Thoracic aorta (tissue), 2 donors: Measurements from ENCODE around the gene MRPL41. TPM values are rescaled to one million over a fixed set of nuclear protein-coding genes. Genes with fewer than 3 reads are reported as not detected.
"Not testable (repeated sequence)": the region's sequence is repeated elsewhere in the genome, so short reads cannot be mapped to it uniquely, and the experiment has no call there.

Source experiments
- ATAC-seq: fragments of 150-250 bp; one replicate; pipeline ENCODE4 v1.8.0; 2017; ENCODE audit warnings: low read depth; ENCODE audit not compliant: insufficient number of reproducible peaks, low FRiP score
- DNase-seq: peaks from one replicate; pipeline ENCODE4 v3.0.0-alpha.2; 2020; ENCODE audit warnings: low spot score
- H3K27ac ChIP-seq, 2 donors: fragments of 200-600 bp; sonication (generic); 1 replicate in 1 of 2; 2 replicates in 1 of 2; pipeline ENCODE4 v1.5.1; 2016; ENCODE audit warnings: mild to moderate bottlenecking in 2 of 2, moderate library complexity in 2 of 2
- H3K27me3 ChIP-seq: fragments of 200-600 bp; sonication (generic); replicated peaks from 2 replicates; pipeline ENCODE4 v1.6.0; 2016; ENCODE audit warnings: mild to moderate bottlenecking; ENCODE audit not compliant: insufficient read depth
- H3K36me3 ChIP-seq: fragments of 200-600 bp; sonication (generic); one replicate; pipeline ENCODE4 v1.5.1; 2016
- H3K4me1 ChIP-seq, 2 donors: fragments of 200-600 bp; sonication (generic); 1 replicate in 1 of 2; 2 replicates in 1 of 2; pipeline versions ENCODE4 v1.5.1 to v1.6.0; 2016; ENCODE audit warnings: low read depth in 2 of 2, mild to moderate bottlenecking in 1 of 2; ENCODE audit not compliant: control insufficient read depth in 1 of 2
- H3K4me3 ChIP-seq: fragments of 200-600 bp; sonication (generic); 2 replicates; pipeline ENCODE4 v1.5.1; 2016; ENCODE audit warnings: mild to moderate bottlenecking
- H3K9me3 ChIP-seq: fragments of 200-600 bp; sonication (generic); 2 replicates; pipeline ENCODE4 v1.5.1; 2016
- total RNA-seq, 2 donors: library from RNA; depleted of rRNA; stranded (reverse); fragments of >200 nt; gene quantifications; one replicate each; pipeline versions ENCODE4 v1.1.0 to v1.2.3, GENCODE V29; 2016
- TF ChIP-seq, protein P1 (sequence below): fragments of 200-600 bp; sonication (generic); IDR thresholded peaks from one replicate; pipeline ENCODE4 v1.5.1; 2019; ENCODE audit warnings: antibody characterized with exemption

Gene MRPL41
- total RNA-seq, 2 donors from 2014 or later, result 23.5 to 54.3 TPM

DNA sequence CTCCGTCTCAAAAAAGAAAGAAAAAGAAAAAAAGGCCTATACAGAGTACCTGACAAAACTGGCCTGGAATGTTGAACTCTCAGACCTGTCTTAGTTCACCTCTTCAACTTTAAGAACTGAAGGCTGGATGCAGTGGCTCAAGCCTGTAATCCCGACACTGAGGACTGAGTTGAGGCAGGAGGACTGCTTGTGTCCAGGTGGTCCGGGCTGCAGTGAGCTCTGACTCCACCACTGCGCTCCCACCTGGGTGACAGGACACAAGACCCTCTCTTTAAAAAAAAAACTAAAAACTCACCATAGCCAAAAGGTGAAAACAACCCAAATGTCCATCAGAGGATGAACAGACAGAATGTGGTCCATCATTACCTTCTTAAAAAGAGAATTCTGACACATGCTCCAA is 6.4 kb downstream of the MRPL41 start:
- H3K27me3 ChIP-seq, result no peaks in the 10 kb centered on the region
- TF ChIP-seq, protein P1, sequence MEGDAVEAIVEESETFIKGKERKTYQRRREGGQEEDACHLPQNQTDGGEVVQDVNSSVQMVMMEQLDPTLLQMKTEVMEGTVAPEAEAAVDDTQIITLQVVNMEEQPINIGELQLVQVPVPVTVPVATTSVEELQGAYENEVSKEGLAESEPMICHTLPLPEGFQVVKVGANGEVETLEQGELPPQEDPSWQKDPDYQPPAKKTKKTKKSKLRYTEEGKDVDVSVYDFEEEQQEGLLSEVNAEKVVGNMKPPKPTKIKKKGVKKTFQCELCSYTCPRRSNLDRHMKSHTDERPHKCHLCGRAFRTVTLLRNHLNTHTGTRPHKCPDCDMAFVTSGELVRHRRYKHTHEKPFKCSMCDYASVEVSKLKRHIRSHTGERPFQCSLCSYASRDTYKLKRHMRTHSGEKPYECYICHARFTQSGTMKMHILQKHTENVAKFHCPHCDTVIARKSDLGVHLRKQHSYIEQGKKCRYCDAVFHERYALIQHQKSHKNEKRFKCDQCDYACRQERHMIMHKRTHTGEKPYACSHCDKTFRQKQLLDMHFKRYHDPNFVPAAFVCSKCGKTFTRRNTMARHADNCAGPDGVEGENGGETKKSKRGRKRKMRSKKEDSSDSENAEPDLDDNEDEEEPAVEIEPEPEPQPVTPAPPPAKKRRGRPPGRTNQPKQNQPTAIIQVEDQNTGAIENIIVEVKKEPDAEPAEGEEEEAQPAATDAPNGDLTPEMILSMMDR, result no peak
- no peaks in the 10 kb centered on the region for H3K4me1 ChIP-seq
- H3K9me3 ChIP-seq, result no peaks in the 10 kb centered on the region
- H3K4me3 ChIP-seq, result no peak overlapping the region
- no peak overlapping the region for H3K27ac ChIP-seq
- ATAC-seq, result no peak
- DNase-seq, result no peak
- H3K36me3 ChIP-seq, result peaks cover 19% of the 10 kb centered on the region

DNA sequence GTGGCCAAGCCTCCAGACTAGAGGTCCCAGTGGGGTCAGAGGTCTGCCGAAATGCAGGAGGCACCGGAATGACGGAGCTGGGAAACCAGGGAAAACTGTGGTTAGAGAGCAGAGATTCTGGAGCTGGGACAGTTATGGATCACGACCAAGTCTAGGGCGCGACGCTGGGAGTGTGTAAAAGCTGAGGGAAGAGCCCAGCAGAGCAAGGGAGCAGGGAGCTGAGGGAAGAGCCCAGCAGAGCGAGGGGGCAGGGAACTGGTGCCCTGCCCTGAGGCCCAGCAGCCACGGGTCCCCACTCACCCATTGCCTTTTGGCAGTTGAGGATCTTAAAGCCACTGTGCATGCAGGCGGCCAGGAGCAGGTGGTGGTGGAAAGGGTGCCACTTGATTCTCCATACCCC is 12.5 kb downstream of the MRPL41 start:
- H3K36me3 ChIP-seq, result peaks cover 5% of the 10 kb centered on the region
- H3K4me1 ChIP-seq, result no peaks in the 10 kb centered on the region
- no peak overlapping the region for H3K27ac ChIP-seq
- DNase-seq (no peak), ATAC-seq (no peak)
- H3K4me3 ChIP-seq, result no peak overlapping the region
- H3K27me3 ChIP-seq, result no peaks in the 10 kb centered on the region
- H3K9me3 ChIP-seq, result no peaks in the 10 kb centered on the region
- TF ChIP-seq, protein P1, result no peak

DNA sequence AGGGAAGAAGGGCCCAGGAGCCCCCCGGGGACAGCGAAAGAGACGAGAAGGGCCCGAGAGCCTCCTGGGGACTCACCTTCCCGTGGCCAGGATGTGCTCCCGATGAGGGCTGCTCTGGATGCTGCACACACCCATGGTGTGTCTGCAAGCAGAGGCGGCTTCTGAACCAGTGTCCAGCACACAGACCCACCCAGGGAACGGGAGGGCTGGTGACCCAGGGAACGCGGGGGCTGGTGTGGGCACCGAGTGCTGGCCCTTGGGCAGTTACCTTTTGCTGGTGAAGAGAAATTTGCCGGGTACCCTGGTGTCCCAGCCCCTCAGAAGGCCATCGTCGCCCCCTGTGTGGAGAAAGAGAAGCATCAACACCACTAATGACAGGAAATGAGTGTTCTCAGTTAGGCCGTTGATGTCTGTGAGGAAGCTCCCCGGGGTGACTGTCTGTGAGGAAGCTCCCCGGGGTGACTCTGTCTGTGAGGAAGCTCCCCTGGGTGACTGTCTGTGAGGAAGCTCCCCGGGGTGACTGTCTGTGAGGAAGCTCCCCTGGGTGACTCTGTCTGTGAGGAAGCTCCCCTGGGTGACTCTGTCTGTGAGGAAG is 13.2 kb downstream of the MRPL41 start:
- DNase-seq, result no peak
- TF ChIP-seq, protein P1, result no peak
- Histone ChIP-seq H3K27me3 (no peaks in the 10 kb centered on the region), H3K36me3 (peaks cover 5% of the 10 kb centered on the region), H3K4me1 (no peaks in the 10 kb centered on the region), H3K27ac (no peak overlapping the region), H3K4me3 (no peak overlapping the region), H3K9me3 (no peaks in the 10 kb centered on the region)
- no peak for ATAC-seq

DNA sequence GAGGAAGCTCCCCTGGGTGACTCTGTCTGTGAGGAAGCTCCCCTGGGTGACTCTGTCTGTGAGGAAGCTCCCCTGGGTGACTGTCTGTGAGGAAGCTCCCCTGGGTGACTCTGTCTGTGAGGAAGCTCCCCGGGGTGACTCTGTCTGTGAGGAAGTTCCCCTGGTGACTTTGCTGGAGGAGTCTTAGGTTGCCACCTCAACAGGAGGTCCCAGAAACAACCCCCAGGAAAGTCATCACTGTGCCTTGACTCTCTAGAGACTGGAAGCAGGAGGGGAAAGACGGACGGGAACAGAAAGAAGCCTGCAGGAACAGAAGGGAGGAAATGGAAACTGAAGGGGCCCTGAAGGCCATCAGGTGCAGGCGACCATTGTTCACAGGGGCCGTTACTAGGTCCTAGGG is 16.8 kb downstream of the MRPL41 start:
- ATAC-seq, H3K9me3 ChIP-seq, H3K4me1 ChIP-seq, DNase-seq, H3K27ac ChIP-seq, H3K27me3 ChIP-seq, H3K4me3 ChIP-seq: not testable (repeated sequence)
- peaks cover 16% of the 10 kb centered on the region for H3K36me3 ChIP-seq

DNA sequence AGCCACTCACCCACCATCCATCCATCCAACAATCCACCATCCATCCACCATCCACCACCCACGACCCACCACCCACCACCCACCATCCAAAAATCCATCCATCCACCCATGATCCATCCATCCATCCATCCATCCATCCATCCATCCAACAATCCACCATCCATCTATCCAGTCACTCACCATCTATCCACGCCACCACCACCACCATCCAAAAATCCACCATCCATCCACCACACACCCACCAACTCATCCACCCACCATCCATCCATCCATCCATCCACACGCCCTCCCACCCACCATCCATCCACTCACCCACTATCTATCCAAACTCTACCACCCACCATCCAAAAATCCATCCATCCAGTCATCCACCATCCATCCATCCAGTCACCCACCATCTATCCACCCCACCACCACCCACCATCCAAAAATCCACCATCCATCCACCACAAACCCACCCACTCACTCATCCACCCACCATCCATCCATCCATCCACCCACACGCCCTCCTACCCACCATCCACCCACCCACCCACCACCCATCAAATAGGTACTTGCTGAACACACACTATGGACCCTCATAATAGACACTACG is 18.0 kb downstream of the MRPL41 start:
- TF ChIP-seq, protein P1, result no peak
- Histone ChIP-seq H3K4me3 (no peak overlapping the region), H3K4me1 (no peaks in the 10 kb centered on the region), H3K9me3 (no peaks in the 10 kb centered on the region), H3K36me3 (peaks cover 19% of the 10 kb centered on the region), H3K27me3 (no peaks in the 10 kb centered on the region), H3K27ac (no peak overlapping the region)
- DNase-seq (no peak), ATAC-seq (no peak)

DNA sequence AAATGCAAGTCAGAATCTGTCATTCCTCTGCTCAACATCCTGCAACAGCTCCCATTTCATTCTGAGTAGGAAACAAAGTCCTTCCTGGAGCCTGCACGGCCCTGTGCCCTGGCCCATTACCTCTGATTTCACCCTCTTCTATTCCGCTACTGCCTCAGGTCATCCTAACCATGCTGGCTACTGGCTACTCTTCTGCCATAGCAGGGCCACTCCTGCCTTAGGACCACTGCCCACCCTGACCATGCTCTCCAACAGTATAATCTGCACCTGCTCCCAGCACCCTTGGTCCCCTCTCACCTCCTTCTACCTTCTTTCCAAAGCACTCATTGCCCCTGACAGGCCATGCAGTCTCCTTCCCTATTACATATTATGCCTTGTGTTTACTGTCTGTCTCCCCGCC is 18.9 kb downstream of the MRPL41 start:
- no peak overlapping the region for H3K4me3 ChIP-seq
- no peaks in the 10 kb centered on the region for H3K9me3 ChIP-seq
- H3K27me3 ChIP-seq, result no peaks in the 10 kb centered on the region
- TF ChIP-seq, protein P1, result no peak
- no peak overlapping the region for H3K27ac ChIP-seq
- DNase-seq (no peak), ATAC-seq (no peak)
- H3K4me1 ChIP-seq, result no peaks in the 10 kb centered on the region
- peaks cover 23% of the 10 kb centered on the region for H3K36me3 ChIP-seq
